HUDEP-2 (cell line): ENCODE results near the gene EXOC7.
A peak's percentile ranks its signal among the peaks of the same experiment; 100 is the strongest.
"Not testable (repeated sequence)": the region's sequence is repeated elsewhere in the genome, so short reads cannot be mapped to it uniquely, and the experiment has no call there.

Experiments
- DNase-seq, 76 experiments: peaks; one replicate each; lab custom pipeline; 2025; ENCODE audit not compliant: unreplicated experiment in 76 of 76; lab: John Stamatoyannopoulos, UW

The EXOC7 gene

GRCh38 chr17:76049239-76049638 is 54.3 kb downstream of the EXOC7 start:
- DNase-seq, result no peak

GRCh38 chr17:76048711-76049110 is 54.9 kb downstream of the EXOC7 start:
- no peak for DNase-seq

GRCh38 chr17:76048025-76048605 is 55.5 kb downstream of the EXOC7 start:
- no peak for DNase-seq

- DNase-seq, result no peak
These were observed 57.5 kb downstream of the EXOC7 start for GRCh38 chr17:76046064-76046463.

GRCh38 chr17:76044475-76045007 is 59.0 kb downstream of the EXOC7 start:
- not testable (repeated sequence) for DNase-seq

- not testable (repeated sequence) for DNase-seq
These were observed 60.7 kb downstream of the EXOC7 start for GRCh38 chr17:76042868-76043267.

GRCh38 chr17:76040376-76040775 is 63.2 kb downstream of the EXOC7 start:
- no peak for DNase-seq

- no peak for DNase-seq
These were observed 64.5 kb downstream of the EXOC7 start for GRCh38 chr17:76039121-76039520.

GRCh38 chr17:76038050-76038449 is 65.5 kb downstream of the EXOC7 start:
- DNase-seq, result no peak

GRCh38 chr17:76036497-76037261 is 66.9 kb downstream of the EXOC7 start:
- DNase-seq, result no peak

GRCh38 chr17:76034428-76035350 is 68.9 kb downstream of the EXOC7 start:
- DNase-seq, result peak in 67 of 76 experiments; percentile 3 to 80 (median 60)

- DNase-seq, result no peak
These were observed 70.4 kb downstream of the EXOC7 start for GRCh38 chr17:76033139-76033538.

- no peak for DNase-seq
These were observed 70.8 kb downstream of the EXOC7 start for GRCh38 chr17:76032780-76033108.

- DNase-seq, result no peak
These were observed 71.4 kb downstream of the EXOC7 start for GRCh38 chr17:76032073-76032779.
